NB4 (cell line): ENCODE data around the gene POLRMT.

Experiments used
- DNase-seq: peaks from one replicate; pipeline ENCODE4 v3.0.0; 2010; ENCODE audit warnings: low read depth
- H3K4me3 ChIP-seq: one replicate; pipeline ENCODE4 v1.5.1; 2011; ENCODE audit warnings: mild to moderate bottlenecking, low read depth, low read length, moderate library complexity
- MYC ChIP-seq: IDR thresholded peaks from 2 replicates; pipeline ENCODE4 v1.6.1; 2011; ENCODE audit warnings: low read depth, low read length
- POLR2A ChIP-seq: IDR thresholded peaks from 2 replicates; pipeline ENCODE4 v1.6.1; 2011; ENCODE audit warnings: mild to moderate bottlenecking; ENCODE audit not compliant: insufficient read length; ENCODE audit errors: extremely low read depth
- TF ChIP-seq, protein P1 (sequence below): IDR thresholded peaks from 2 replicates; pipeline ENCODE4 v1.6.1; 2011; ENCODE audit warnings: low read depth, low read length
- TF ChIP-seq, protein P2 (sequence below): IDR thresholded peaks from one replicate; pipeline ENCODE4 v1.5.1; 2012; ENCODE audit warnings: low read depth, low read length

POLRMT gene

DNA sequence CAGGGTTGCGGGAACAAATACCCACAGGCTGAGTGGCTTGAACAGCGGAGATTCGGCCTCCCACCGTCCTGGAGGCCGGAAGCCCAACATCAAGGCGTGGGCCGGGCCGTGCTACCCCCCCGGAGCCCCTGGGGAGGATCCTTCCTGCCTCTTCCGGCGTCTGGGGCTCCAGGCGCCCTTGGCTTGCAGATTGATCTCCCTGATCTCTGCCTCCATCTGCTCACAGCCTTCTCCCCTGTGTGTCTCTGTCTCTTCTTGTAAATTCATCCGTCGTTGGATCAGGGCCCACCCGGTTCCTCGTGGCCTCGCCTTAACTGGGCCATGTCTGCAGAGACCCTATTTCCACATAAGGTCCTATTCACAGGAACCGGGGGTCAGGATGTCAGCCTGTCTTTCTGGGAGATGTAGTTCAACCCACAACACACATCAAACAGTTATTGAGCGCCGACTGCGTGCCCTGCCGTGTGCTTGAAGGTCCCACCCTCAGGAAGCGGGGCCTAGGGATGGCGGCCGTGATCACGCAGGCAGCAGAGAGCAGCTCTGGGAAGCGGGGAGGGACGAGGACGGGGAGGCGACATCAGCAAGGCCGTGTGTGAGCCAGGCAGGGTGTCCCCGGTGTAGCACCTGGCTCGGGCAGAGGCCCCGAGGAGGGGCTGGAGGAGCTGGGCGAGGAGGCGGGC lies 22.4 kb downstream of the POLRMT start:
- TF ChIP-seq POLR2A (no peak), MYC (peak; percentile 30)
- TF ChIP-seq, protein P1, sequence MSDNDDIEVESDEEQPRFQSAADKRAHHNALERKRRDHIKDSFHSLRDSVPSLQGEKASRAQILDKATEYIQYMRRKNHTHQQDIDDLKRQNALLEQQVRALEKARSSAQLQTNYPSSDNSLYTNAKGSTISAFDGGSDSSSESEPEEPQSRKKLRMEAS: peak; percentile 27; the same call in 1 of the 2 replicates
- TF ChIP-seq, protein P2, sequence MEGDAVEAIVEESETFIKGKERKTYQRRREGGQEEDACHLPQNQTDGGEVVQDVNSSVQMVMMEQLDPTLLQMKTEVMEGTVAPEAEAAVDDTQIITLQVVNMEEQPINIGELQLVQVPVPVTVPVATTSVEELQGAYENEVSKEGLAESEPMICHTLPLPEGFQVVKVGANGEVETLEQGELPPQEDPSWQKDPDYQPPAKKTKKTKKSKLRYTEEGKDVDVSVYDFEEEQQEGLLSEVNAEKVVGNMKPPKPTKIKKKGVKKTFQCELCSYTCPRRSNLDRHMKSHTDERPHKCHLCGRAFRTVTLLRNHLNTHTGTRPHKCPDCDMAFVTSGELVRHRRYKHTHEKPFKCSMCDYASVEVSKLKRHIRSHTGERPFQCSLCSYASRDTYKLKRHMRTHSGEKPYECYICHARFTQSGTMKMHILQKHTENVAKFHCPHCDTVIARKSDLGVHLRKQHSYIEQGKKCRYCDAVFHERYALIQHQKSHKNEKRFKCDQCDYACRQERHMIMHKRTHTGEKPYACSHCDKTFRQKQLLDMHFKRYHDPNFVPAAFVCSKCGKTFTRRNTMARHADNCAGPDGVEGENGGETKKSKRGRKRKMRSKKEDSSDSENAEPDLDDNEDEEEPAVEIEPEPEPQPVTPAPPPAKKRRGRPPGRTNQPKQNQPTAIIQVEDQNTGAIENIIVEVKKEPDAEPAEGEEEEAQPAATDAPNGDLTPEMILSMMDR: no peak
- DNase-seq: peak; percentile 93
- H3K4me3 ChIP-seq: peak overlapping the region; percentile 36

DNA sequence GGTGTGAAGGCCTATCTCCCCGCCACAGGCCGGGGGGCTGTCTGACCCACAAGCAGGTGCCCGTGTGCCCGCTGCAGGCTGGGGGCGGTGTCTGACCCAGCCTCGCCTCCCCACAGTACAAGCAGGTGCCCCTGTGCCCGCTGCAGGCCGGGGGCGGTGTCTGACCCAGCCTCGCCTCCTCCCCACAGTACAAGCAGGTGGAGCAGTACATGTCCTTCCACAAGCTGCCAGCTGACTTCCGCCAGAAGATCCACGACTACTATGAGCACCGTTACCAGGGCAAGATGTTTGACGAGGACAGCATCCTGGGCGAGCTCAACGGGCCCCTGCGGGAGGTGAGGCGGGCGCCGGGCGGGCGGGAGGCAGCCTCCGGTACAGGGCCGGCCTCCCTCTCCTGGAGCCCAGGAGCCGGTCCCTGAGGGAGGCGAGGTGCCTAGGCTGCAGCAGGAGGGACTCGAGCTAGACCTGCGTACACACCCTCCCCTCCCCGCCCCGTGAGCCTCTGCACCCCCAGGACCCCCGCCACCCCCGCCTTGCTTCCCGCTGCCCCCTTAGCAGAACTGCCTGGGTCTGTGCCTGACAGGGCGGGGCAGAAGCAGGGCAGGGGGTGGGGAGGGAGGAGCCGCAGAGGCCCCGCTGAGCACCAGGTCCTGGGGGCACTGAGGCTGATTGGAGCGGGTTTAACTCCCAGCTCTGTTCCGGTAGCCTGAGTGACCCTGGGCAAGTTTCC lies 23.1 kb downstream of the POLRMT start:
- H3K4me3 ChIP-seq: peak overlapping the region; percentile 21
- peak; percentile 54 for DNase-seq
- TF ChIP-seq POLR2A (no peak), MYC (no peak)
- TF ChIP-seq, protein P1: no peak
- TF ChIP-seq, protein P2: no peak

DNA sequence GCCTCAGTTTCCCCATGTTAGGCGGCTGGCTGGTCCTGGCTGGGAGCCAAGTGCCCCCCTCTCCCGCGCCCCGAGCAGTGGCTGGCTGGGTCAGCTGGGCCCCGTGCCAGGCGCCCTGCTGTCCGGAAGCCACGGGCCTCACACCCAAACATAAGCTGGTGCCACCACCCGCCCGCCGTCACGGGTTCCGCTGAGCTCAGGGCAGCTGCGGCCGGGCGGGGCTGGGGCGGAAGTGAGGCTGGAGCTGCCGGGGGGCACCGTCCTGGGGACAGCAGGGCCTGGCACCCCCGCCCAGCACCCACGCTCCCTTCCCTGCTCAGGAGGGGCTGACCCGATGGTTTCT lies 24.4 kb downstream of the POLRMT start:
- H3K4me3 ChIP-seq: no peak overlapping the region
- no peak for DNase-seq
- TF ChIP-seq MYC (no peak), POLR2A (no peak)
- TF ChIP-seq, protein P1: no peak
- TF ChIP-seq, protein P2: no peak

DNA sequence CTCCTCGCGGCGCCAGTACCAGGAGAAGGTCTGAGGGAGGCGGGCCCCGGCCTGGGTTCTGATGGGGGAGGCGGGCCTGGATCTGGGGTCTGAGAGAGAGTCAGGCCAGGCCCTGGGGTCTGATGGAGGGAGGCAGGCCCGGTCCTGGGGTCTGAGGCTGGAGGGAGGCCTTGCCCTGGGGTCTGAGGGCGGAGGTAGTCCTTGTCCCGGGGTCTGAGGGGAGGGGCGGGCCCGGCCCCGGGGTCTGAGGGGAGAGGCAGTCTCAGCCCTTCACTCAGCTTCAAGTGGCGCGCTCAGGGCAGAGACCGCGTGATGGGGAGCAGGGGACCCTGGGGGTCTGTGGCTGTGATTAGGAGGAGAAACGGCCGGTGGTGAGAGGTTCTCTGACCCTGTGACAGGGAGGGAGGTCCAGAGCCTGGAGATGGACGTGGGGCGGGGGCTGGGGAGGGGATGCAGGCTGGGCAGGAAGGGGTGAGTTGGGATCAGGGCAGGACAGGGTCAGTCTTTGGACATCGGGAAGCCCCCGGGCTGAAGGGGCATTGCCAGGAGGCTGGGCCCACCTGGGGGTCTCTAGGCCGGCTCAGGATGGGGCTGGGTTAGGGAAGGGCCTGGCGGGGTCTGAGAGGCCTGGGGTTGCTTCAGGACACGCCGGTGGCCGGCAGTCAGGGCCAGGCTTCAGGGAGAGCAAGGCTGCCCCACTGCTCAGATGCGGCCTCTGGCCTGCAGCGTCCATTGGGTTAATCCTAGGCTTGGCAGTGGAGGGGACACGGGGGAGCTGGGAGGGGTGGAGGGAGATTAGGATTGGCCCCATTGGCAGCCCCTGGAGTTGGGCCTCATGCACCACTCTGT lies 25.0 kb downstream of the POLRMT start:
- no peak for DNase-seq
- TF ChIP-seq, protein P2: no peak
- TF ChIP-seq MYC (no peak), POLR2A (no peak)
- TF ChIP-seq, protein P1: no peak
- no peak overlapping the region for H3K4me3 ChIP-seq

DNA sequence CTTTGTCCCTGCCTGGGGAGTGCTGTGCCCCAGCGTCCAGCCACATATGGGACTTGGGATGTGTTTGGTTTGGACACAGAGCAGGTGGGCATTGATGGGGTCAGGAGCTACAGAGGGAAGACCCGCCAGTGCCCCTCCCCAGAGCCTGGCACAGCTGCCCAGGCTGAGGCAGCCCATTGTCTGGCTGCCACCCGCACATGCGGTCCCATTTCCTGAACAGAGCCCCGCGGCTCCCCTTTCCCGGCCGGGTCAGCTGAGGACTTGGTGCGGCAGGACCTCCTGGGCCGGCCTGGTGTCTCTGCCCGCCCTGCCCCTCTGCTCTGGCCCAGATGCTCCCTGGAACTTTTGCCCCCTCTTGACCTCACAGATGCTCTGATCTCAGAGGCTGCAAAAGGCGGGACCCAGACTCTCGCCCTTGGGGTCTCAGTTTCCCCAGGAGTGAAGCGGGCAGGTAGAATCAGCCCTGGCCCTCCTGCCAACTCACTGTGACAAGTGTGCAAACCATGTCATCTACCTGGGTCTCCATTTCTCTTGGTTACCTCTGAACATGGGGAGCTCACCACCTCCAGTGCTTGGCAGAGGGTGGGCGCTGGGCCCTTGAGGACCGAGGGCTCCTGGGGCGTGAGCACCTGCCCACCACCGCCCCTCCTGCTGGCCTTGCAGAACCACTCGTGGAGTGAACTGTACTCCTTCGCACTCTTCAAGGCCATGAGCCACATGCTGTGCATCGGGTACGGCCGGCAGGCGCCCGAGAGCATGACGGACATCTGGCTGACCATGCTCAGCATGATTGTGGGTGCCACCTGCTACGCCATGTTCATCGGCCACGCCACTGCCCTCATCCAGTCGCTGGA lies 25.8 kb downstream of the POLRMT start:
- H3K4me3 ChIP-seq: no peak overlapping the region
- TF ChIP-seq, protein P1: no peak
- DNase-seq: no peak
